Mesendoderm (in vitro differentiated cells): ENCODE data around the gene TBC1D3. TPM values are rescaled to one million over a fixed set of nuclear protein-coding genes. Genes with fewer than 3 reads are reported as not detected.

Source experiments
- small RNA-seq: library from polyadenylated mRNA; stranded (forward); fragments of <200 nt; extraction: miRNeasy Mini kit (QIAGEN cat#:217004); gene quantifications from one replicate; pipeline ENCODE3, GENCODE V24; 2013; ENCODE audit not compliant: insufficient read depth

The TBC1D3 gene

Small RNA genes lying within 50 kb of the gene (small RNA-seq; reads per million reads assigned to genes)
- gene RF00019 (not detected), gene RNA5SP526 (not detected)
